ENCODE measurements around the gene NTRK1.

Gene NTRK1

DNA sequence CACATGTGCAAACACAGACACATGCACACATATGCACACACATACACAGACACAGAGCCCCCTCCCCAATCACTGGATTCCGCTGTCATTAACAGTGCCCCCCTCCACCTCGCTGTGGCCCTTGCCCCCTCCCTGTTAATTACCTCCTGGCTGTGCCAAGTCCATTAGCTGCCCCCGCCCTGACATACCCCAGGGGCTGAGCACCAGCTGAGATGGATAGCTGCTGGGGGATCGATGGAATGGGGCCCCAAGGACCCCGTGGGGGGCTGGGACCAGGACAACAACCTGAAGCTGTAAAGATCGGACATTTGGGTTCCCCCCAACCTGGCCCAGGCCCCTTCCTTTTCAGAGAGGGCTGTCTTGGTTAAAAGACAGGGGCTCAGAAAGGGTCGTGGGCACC is 23.3 kb downstream of the NTRK1 start:
- CTCF ChIA-PET, result interaction anchor here (0.6 to 1.1 kb wide), 4 partner anchors 24 to 177 kb away, joined by 3 to 7 read pairs (median 4); partner anchors contain the start of gene NTRK1
- POLR2A ChIA-PET, result interaction anchor here (1.2 to 1.5 kb wide), 2 partner anchors 116 to 156 kb away, joined by 5 to 9 read pairs; partner anchors contain the start of genes ISG20L2, METTL25B and PRCC
- TF ChIP-seq L3MBTL2 (conservative IDR thresholded peaks at IDR 0.05) (no peak), LEF1 (IDR thresholded peaks at IDR 0.05; ENCODE audit: borderline replicate concordance) (no peak), ZNF384 (IDR thresholded peaks at IDR 0.05) (no peak), BHLHE40 (IDR thresholded peaks at IDR 0.05; ENCODE audit: borderline replicate concordance) (no peak)
- DNase-seq (ENCODE audit: extremely low spot score), result no peak

GRCh38 chr1:156884560-156885184 is 24.0 kb downstream of the NTRK1 start:
- ChIA-PET POLR2A (interaction anchor here (1.2 to 1.5 kb wide), 2 partner anchors 117 to 157 kb away, joined by 5 to 9 read pairs; partner anchors contain the start of genes ISG20L2, METTL25B and PRCC), CTCF (interaction anchor here (0.6 to 0.7 kb wide), 3 partner anchors 14 to 178 kb away, joined by 3 to 4 read pairs (median 3); no protein-coding TSS in a partner anchor)
- no peak for DNase-seq (ENCODE audit: extremely low spot score)
- TF ChIP-seq SP1 (IDR thresholded peaks at IDR 0.05), result no peak

- POLR2A ChIA-PET, result no interaction called here
- no peak for TF ChIP-seq SP1 (IDR thresholded peaks at IDR 0.05)
- TF ChIP-seq ELF4 (IDR thresholded peaks at IDR 0.05), result no peak
- no peak for TF ChIP-seq PKNOX1 (IDR thresholded peaks at IDR 0.05)
- no peak for TF ChIP-seq TARDBP (IDR thresholded peaks at IDR 0.05)
- no peak for TF ChIP-seq BHLHE40 (IDR thresholded peaks at IDR 0.05; ENCODE audit: borderline replicate concordance)
- no peak for TF ChIP-seq FOXK2 (IDR thresholded peaks at IDR 0.05)
- no peak for TF ChIP-seq FOXM1 (IDR thresholded peaks at IDR 0.05; ENCODE audit: borderline replicate concordance)
- TF ChIP-seq L3MBTL2 (conservative IDR thresholded peaks at IDR 0.05), result no peak
- no peak for TF ChIP-seq NFRKB (IDR thresholded peaks at IDR 0.05)
- TF ChIP-seq SUZ12 (IDR thresholded peaks at IDR 0.05), result no peak
- TF ChIP-seq FOXA1 (IDR thresholded peaks at IDR 0.05), result no peak
- no peak for TF ChIP-seq LEF1 (IDR thresholded peaks at IDR 0.05; ENCODE audit: borderline replicate concordance)
- no peak for TF ChIP-seq HDGF (IDR thresholded peaks at IDR 0.05; ENCODE audit: borderline replicate concordance)
- TF ChIP-seq CTBP1 (IDR thresholded peaks at IDR 0.05; ENCODE audit: borderline replicate concordance), result no peak
- TF ChIP-seq ARNT (IDR thresholded peaks at IDR 0.05), result no peak
- no peak for TF ChIP-seq ZNF384 (IDR thresholded peaks at IDR 0.05)
- CTCF ChIA-PET, result interaction anchor here (1.5 kb wide), 1 partner anchor 225 kb away, joined by 3 read pairs; no protein-coding TSS in a partner anchor
- DNase-seq (ENCODE audit: extremely low spot score), result no peak
Observed at GRCh38 chr1:156885314-156885713, 24.6 kb downstream of the NTRK1 start.

- ChIA-PET POLR2A (no interaction called here), CTCF (interaction anchor here (1.5 to 2.1 kb wide), 2 partner anchors 160 to 225 kb away, joined by 3 to 11 read pairs; no protein-coding TSS in a partner anchor)
- no peak for TF ChIP-seq CTBP1 (IDR thresholded peaks at IDR 0.05; ENCODE audit: borderline replicate concordance)
- TF ChIP-seq LEF1 (IDR thresholded peaks at IDR 0.05; ENCODE audit: borderline replicate concordance), result no peak
- no peak for TF ChIP-seq PKNOX1 (IDR thresholded peaks at IDR 0.05)
- TF ChIP-seq ELF4 (IDR thresholded peaks at IDR 0.05), result no peak
- TF ChIP-seq FOXK2 (IDR thresholded peaks at IDR 0.05), result no peak
- no peak for TF ChIP-seq BHLHE40 (IDR thresholded peaks at IDR 0.05; ENCODE audit: borderline replicate concordance)
- no peak for TF ChIP-seq FOXA1 (IDR thresholded peaks at IDR 0.05)
- TF ChIP-seq TARDBP (IDR thresholded peaks at IDR 0.05), result no peak
- no peak for DNase-seq (ENCODE audit: extremely low spot score)
Observed at GRCh38 chr1:156885880-156886355, 25.3 kb downstream of the NTRK1 start.

GRCh38 chr1:156886583-156887281 is 26.1 kb downstream of the NTRK1 start:
- DNase-seq (ENCODE audit: extremely low spot score), result no peak
- CTCF ChIA-PET, result interaction anchor here (1.1 to 2.1 kb wide), 8 partner anchors 27 to 226 kb away, joined by 3 to 11 read pairs (median 6); partner anchors contain the start of gene LRRC71
- TF ChIP-seq ELF4 (IDR thresholded peaks at IDR 0.05), result no peak
- TF ChIP-seq ZNF384 (IDR thresholded peaks at IDR 0.05), result no peak
- no peak for TF ChIP-seq SP1 (IDR thresholded peaks at IDR 0.05)
- TF ChIP-seq SUZ12 (IDR thresholded peaks at IDR 0.05), result no peak
- TF ChIP-seq BHLHE40 (IDR thresholded peaks at IDR 0.05; ENCODE audit: borderline replicate concordance), result no peak
- no peak for TF ChIP-seq ARNT (IDR thresholded peaks at IDR 0.05)
- no peak for TF ChIP-seq NFRKB (IDR thresholded peaks at IDR 0.05)
- TF ChIP-seq CTBP1 (IDR thresholded peaks at IDR 0.05; ENCODE audit: borderline replicate concordance), result no peak
- no peak for TF ChIP-seq PKNOX1 (IDR thresholded peaks at IDR 0.05)
- TF ChIP-seq LEF1 (IDR thresholded peaks at IDR 0.05; ENCODE audit: borderline replicate concordance), result no peak
- POLR2A ChIA-PET, result interaction anchor here (0.5 kb wide), 1 partner anchor 226 kb away, joined by 4 read pairs; no protein-coding TSS in a partner anchor

- TF ChIP-seq SP1 (IDR thresholded peaks at IDR 0.05) (no peak), NFRKB (IDR thresholded peaks at IDR 0.05) (no peak), HDGF (IDR thresholded peaks at IDR 0.05; ENCODE audit: borderline replicate concordance) (no peak), FOXA1 (IDR thresholded peaks at IDR 0.05) (no peak), ARNT (IDR thresholded peaks at IDR 0.05) (no peak), FOXM1 (IDR thresholded peaks at IDR 0.05; ENCODE audit: borderline replicate concordance) (no peak), ZNF384 (IDR thresholded peaks at IDR 0.05) (no peak), PKNOX1 (IDR thresholded peaks at IDR 0.05) (no peak), ELF4 (IDR thresholded peaks at IDR 0.05) (no peak), FOXK2 (IDR thresholded peaks at IDR 0.05) (no peak), CTBP1 (IDR thresholded peaks at IDR 0.05; ENCODE audit: borderline replicate concordance) (no peak), L3MBTL2 (conservative IDR thresholded peaks at IDR 0.05) (no peak), LEF1 (IDR thresholded peaks at IDR 0.05; ENCODE audit: borderline replicate concordance) (no peak), TARDBP (IDR thresholded peaks at IDR 0.05) (no peak), SUZ12 (IDR thresholded peaks at IDR 0.05) (no peak)
- CTCF ChIA-PET, result interaction anchor here (1.1 to 2.1 kb wide), 9 partner anchors 23 to 198 kb away, joined by 3 to 11 read pairs (median 5); partner anchors contain the start of gene LRRC71
- DNase-seq (ENCODE audit: extremely low spot score), result no peak
- POLR2A ChIA-PET, result interaction anchor here (0.5 kb wide), 1 partner anchor 226 kb away, joined by 4 read pairs; no protein-coding TSS in a partner anchor
Observed at GRCh38 chr1:156887317-156887716, 26.7 kb downstream of the NTRK1 start.
